GM19193 (cell line): Measurements from ENCODE around the gene EPHA10.

Experiments used
- POLR2A ChIP-seq: IDR thresholded peaks from 4 replicates; pipeline ENCODE4 v1.6.1; 2011; ENCODE audit not compliant: insufficient read depth, insufficient read length; ENCODE audit errors: extremely low read depth

Gene EPHA10

GRCh38 chr1:37793773-37794371, 29.0 kb upstream of the EPHA10 start, which contains the start of gene MANEAL:
Gene MANEAL, plus strand, starts transcription at chr1:37793847. Its CDS starts 336 bp downstream, at chr1:37794183.
- no peak for TF ChIP-seq POLR2A

- no peak for TF ChIP-seq POLR2A
Measured at GRCh38 chr1:37792943-37793686, 28.2 kb upstream of the EPHA10 start.

GRCh38 chr1:37782491-37782890, 17.6 kb upstream of the EPHA10 start:
- no peak for TF ChIP-seq POLR2A

- TF ChIP-seq POLR2A, result no peak
Measured at GRCh38 chr1:37778654-37779053, 13.7 kb upstream of the EPHA10 start.

- TF ChIP-seq POLR2A, result no peak
Measured at GRCh38 chr1:37776946-37777516, 12.1 kb upstream of the EPHA10 start.

- TF ChIP-seq POLR2A, result no peak
Measured at GRCh38 chr1:37767488-37767887, 2.6 kb upstream of the EPHA10 start.

- no peak for TF ChIP-seq POLR2A
Measured at GRCh38 chr1:37765916-37766664, 1.2 kb upstream of the EPHA10 start.

- TF ChIP-seq POLR2A, result no peak
Measured at GRCh38 chr1:37764414-37764825, 500 bp downstream of the EPHA10 start.

- TF ChIP-seq POLR2A, result no peak
Measured at GRCh38 chr1:37763791-37764413, 1.0 kb downstream of the EPHA10 start.

- TF ChIP-seq POLR2A, result no peak
Measured at GRCh38 chr1:37762516-37762915, 2.4 kb downstream of the EPHA10 start.

GRCh38 chr1:37761416-37762095, 3.4 kb downstream of the EPHA10 start:
- no peak for TF ChIP-seq POLR2A

- TF ChIP-seq POLR2A, result no peak
Measured at GRCh38 chr1:37759451-37759850, 5.5 kb downstream of the EPHA10 start.

GRCh38 chr1:37755951-37756560, 8.9 kb downstream of the EPHA10 start:
- TF ChIP-seq POLR2A, result no peak

- no peak for TF ChIP-seq POLR2A
Measured at GRCh38 chr1:37755290-37755689, 9.6 kb downstream of the EPHA10 start.
